NCI-H2227 treated with DMSO at 0.1 percent for 48 hours (cell line): Measurements from ENCODE around the gene RASA3.
"Not testable (repeated sequence)": the region's sequence is repeated elsewhere in the genome, so short reads cannot be mapped to it uniquely, and the experiment has no call there.

Experiments
- DNase-seq: peaks from one replicate; lab custom pipeline; 2025; lab: John Stamatoyannopoulos, UW

Gene RASA3

GRCh38 chr13:114081761-114082681, 50.4 kb downstream of the RASA3 start:
- DNase-seq, result no peak

GRCh38 chr13:114080739-114081561, 51.5 kb downstream of the RASA3 start:
- DNase-seq, result no peak

GRCh38 chr13:114079601-114080536, 52.6 kb downstream of the RASA3 start:
- DNase-seq, result no peak

- no peak for DNase-seq
These were observed 53.7 kb downstream of the RASA3 start for GRCh38 chr13:114078461-114079451.

GRCh38 chr13:114077933-114078325, 54.5 kb downstream of the RASA3 start:
- DNase-seq, result peak; percentile 31

- no peak for DNase-seq
These were observed 55.1 kb downstream of the RASA3 start for GRCh38 chr13:114077099-114077932.

- no peak for DNase-seq
These were observed 55.9 kb downstream of the RASA3 start for GRCh38 chr13:114076329-114077090.

- not testable (repeated sequence) for DNase-seq
These were observed 56.6 kb downstream of the RASA3 start for GRCh38 chr13:114075811-114076210.

- no peak for DNase-seq
These were observed 57.6 kb downstream of the RASA3 start for GRCh38 chr13:114074671-114075315.

- no peak for DNase-seq
These were observed 58.4 kb downstream of the RASA3 start for GRCh38 chr13:114073881-114074612.

GRCh38 chr13:114072421-114072820, 60.0 kb downstream of the RASA3 start:
- no peak for DNase-seq

GRCh38 chr13:114071991-114072390, 60.4 kb downstream of the RASA3 start:
- DNase-seq, result no peak

GRCh38 chr13:114071410-114071809, 61.0 kb downstream of the RASA3 start:
- peak; percentile 25 for DNase-seq

GRCh38 chr13:114070098-114070799, 62.2 kb downstream of the RASA3 start:
- DNase-seq, result no peak

GRCh38 chr13:114069376-114070097, 62.9 kb downstream of the RASA3 start:
- no peak for DNase-seq

GRCh38 chr13:114068656-114069318, 63.6 kb downstream of the RASA3 start:
- DNase-seq, result no peak
